ENCODE measurements around the gene PADI1. TPM values are rescaled to one million over a fixed set of nuclear protein-coding genes. Genes with fewer than 3 reads are reported as not detected.

PADI1 gene
- total RNA-seq, 1 donor from 2014 or later, result not detected

DNA sequence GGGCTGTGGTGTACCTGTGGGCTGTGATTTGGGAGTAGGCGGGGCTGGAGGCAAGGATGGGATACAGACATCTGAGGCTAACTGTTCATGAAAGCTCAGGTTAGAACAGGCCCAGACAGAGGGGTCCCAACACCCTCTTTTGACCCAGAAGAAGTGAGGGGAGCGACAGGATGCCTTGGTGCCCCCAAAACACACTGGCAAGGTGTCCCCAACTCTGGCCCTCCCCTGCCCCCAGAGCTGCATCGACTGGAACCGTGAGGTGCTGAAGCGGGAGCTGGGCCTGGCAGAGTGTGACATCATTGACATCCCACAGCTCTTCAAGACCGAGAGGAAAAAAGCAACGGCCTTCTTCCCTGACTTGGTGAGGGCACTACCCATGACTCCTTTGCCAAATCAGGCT is 75.5 kb downstream of the PADI1 start:
- no peaks in the 10 kb centered on the region for H3K36me3 Mint-ChIP-seq
- TF ChIP-seq, protein P1, sequence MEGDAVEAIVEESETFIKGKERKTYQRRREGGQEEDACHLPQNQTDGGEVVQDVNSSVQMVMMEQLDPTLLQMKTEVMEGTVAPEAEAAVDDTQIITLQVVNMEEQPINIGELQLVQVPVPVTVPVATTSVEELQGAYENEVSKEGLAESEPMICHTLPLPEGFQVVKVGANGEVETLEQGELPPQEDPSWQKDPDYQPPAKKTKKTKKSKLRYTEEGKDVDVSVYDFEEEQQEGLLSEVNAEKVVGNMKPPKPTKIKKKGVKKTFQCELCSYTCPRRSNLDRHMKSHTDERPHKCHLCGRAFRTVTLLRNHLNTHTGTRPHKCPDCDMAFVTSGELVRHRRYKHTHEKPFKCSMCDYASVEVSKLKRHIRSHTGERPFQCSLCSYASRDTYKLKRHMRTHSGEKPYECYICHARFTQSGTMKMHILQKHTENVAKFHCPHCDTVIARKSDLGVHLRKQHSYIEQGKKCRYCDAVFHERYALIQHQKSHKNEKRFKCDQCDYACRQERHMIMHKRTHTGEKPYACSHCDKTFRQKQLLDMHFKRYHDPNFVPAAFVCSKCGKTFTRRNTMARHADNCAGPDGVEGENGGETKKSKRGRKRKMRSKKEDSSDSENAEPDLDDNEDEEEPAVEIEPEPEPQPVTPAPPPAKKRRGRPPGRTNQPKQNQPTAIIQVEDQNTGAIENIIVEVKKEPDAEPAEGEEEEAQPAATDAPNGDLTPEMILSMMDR (IDR thresholded peaks at IDR 0.05; ENCODE audit: unreplicated experiment), result no peak
- no peak for DNase-seq (ENCODE audit: low spot score in 2 of 2, unreplicated experiment in 2 of 2)
- H3K27me3 Mint-ChIP-seq (ENCODE audit: low read depth), result peaks cover 23% of the 10 kb centered on the region
- H3K4me1 Mint-ChIP-seq, result peaks cover 3% of the 10 kb centered on the region
- no peaks in the 10 kb centered on the region for H3K9me3 Mint-ChIP-seq
- no peak overlapping the region for H3K4me3 Mint-ChIP-seq
- H3K27ac Mint-ChIP-seq, result no peak overlapping the region

DNA sequence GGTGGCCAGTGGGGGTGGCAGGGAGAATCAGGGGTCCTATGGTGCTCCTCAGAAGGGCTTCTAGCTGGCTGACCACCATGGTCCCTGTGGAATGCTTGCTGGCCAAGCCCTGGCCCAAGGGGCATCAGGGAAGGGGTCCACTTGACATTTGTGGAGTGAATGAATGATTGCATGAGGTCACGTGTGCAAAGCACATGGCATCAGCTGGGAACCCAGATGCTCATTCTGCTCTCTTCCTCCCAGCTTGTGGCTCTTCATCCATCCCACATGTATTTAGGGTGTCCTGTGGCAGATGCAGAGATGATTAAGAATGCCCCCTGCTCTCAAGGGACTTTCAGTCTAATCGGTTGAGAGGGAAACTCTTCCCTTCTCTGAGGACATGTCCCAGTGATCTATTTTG is 76.0 kb downstream of the PADI1 start:
- no peak overlapping the region for H3K4me3 Mint-ChIP-seq
- H3K27ac Mint-ChIP-seq, result no peak overlapping the region
- DNase-seq (ENCODE audit: low spot score in 2 of 2, unreplicated experiment in 2 of 2), result no peak
- no peaks in the 10 kb centered on the region for H3K36me3 Mint-ChIP-seq
- H3K9me3 Mint-ChIP-seq, result no peaks in the 10 kb centered on the region
- TF ChIP-seq, protein P1 (IDR thresholded peaks at IDR 0.05; ENCODE audit: unreplicated experiment), result no peak
- peaks cover 21% of the 10 kb centered on the region for H3K27me3 Mint-ChIP-seq (ENCODE audit: low read depth)
- H3K4me1 Mint-ChIP-seq, result peaks cover 3% of the 10 kb centered on the region

DNA sequence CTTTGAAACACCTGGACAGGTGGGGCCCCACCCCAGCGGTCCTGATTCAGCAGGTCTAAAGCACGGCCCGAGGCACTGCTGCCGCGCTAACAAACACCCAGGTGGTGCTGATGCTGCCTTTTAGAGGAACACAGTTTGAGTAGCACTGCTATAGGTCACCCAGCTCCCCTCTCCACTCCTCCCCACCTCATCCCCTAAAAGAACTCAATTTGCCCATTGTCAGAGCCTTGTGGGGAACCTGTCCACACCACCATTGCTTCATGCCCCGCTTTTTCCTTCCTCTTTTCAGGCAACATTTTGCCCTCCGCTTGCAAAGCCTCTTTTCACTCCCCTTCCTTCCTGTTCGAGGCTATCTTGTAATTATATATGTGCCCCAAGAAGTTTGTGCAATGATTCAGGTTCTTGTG is 76.8 kb downstream of the PADI1 start:
- Mint-ChIP-seq H3K9me3 (no peaks in the 10 kb centered on the region), H3K36me3 (no peaks in the 10 kb centered on the region), H3K4me3 (no peak overlapping the region), H3K27me3 (ENCODE audit: low read depth) (peaks cover 21% of the 10 kb centered on the region), H3K27ac (no peak overlapping the region), H3K4me1 (peaks cover 3% of the 10 kb centered on the region)
- TF ChIP-seq, protein P1 (IDR thresholded peaks at IDR 0.05; ENCODE audit: unreplicated experiment), result no peak
- DNase-seq (ENCODE audit: low spot score in 2 of 2, unreplicated experiment in 2 of 2), result no peak

DNA sequence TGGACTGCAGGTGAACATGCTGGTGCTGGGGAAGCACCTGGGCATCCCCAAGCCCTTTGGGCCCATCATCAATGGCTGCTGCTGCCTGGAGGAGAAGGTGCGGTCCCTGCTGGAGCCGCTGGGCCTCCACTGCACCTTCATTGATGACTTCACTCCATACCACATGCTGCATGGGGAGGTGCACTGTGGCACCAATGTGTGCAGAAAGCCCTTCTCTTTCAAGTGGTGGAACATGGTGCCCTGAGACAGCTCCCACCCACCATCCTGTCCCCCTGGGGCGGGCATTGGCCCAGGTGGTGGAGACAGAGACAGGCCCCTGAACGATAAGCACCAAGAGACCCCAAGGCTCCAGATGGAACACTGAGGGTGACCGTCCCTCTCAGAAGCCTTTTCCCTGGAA is 77.9 kb downstream of the PADI1 start:
- Mint-ChIP-seq H3K27me3 (ENCODE audit: low read depth) (peaks cover 21% of the 10 kb centered on the region), H3K36me3 (no peaks in the 10 kb centered on the region), H3K9me3 (no peaks in the 10 kb centered on the region), H3K4me3 (no peak overlapping the region), H3K4me1 (peaks cover 3% of the 10 kb centered on the region), H3K27ac (no peak overlapping the region)
- TF ChIP-seq, protein P1 (IDR thresholded peaks at IDR 0.05; ENCODE audit: unreplicated experiment), result no peak
- DNase-seq (ENCODE audit: low spot score in 2 of 2, unreplicated experiment in 2 of 2), result no peak

DNA sequence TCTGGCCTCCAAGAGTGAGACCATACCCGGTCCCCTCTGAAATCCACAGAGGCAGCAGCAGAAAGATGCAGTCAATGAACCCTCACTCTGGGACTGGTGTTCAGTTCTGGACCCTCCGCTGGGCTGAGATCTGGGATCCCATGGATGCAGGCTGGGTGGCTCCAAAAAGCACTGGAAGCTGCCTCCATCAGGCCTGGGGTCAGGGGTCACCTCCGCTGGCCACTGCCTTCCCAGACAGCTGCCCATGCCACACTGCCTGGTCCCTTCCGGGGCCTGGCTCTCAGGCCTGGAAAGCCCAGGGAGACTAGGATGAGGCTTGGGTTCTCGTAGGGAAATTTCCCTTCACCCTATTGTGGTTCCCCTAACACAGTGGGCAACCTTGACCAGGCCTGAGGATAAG is 81.7 kb downstream of the PADI1 start:
- TF ChIP-seq, protein P1 (IDR thresholded peaks at IDR 0.05; ENCODE audit: unreplicated experiment), result no peak
- Mint-ChIP-seq H3K36me3 (no peaks in the 10 kb centered on the region), H3K27me3 (ENCODE audit: low read depth) (peaks cover 23% of the 10 kb centered on the region), H3K9me3 (no peaks in the 10 kb centered on the region), H3K4me3 (no peak overlapping the region), H3K27ac (no peak overlapping the region), H3K4me1 (peaks cover 5% of the 10 kb centered on the region)
- DNase-seq (ENCODE audit: low spot score in 2 of 2, unreplicated experiment in 2 of 2), result no peak
